ENCODE data around the gene RUVBL1.

RUVBL1 gene

DNA sequence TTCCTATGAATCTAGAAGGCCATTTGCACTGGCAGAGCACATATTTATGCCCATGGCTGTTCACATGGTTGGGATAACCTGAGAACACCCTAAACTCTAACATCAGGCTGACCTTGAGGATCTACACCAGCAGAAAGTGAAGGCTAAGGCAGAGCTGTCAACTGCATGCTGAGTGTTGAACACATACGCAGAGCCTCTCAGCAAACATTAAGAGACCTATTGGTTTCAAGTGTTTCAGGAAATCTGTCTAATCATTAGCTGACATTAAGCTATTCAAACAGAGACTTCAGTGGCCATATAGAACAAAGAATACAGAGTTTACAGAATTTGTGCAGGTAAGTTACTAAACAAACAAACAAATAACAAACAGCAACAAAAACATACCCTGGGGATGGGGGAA is 87.5 kb downstream of the RUVBL1 start:
- in situ Hi-C loops (cut with HindIII; ENCODE audit: low sequenced_read_pairs): no loop called here

DNA sequence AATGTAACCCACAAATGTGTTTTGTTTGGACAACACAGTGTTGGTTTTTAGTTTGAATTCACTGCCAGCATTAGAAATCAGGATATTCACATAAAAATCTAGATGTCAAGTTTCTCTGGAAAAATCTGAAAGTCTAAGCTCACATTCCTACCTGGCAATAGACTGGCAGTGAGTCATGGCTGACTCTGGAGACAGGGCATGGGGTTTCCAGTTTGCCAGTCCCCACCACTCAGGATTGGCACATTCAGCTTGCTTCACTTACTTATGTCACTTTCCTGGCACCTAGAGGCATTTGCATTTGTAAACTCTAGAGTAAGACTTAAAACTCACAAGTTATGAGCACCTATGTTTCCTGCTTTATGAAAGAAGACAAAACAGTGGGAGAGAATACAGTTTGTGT is 90.5 kb downstream of the RUVBL1 start:
- in situ Hi-C loops (cut with HindIII; ENCODE audit: low sequenced_read_pairs): no loop called here

Measured in endothelial cell of hepatic sinusoid (primary cell).